Activated naive CD8-positive, alpha-beta T cell (primary cell): ENCODE results near the gene TMC6.
A peak's percentile ranks its signal among the peaks of the same experiment; 100 is the strongest.
"Not testable (repeated sequence)": the region's sequence is repeated elsewhere in the genome, so short reads cannot be mapped to it uniquely, and the experiment has no call there.

Source experiments
- H3K27ac Mint-ChIP-seq: one replicate; pipeline ENCODE4 v1.8.0; 2021; ENCODE audit warnings: mixed read lengths
- H3K27me3 Mint-ChIP-seq: one replicate; pipeline ENCODE4 v1.8.0; 2021; ENCODE audit warnings: mixed read lengths
- H3K36me3 Mint-ChIP-seq: one replicate; pipeline ENCODE4 v1.8.0; 2021; ENCODE audit warnings: mixed read lengths
- H3K4me1 Mint-ChIP-seq: one replicate; pipeline ENCODE4 v1.8.0; 2021; ENCODE audit warnings: low read depth, mixed read lengths
- H3K4me3 Mint-ChIP-seq: one replicate; pipeline ENCODE4 v1.8.0; 2021; ENCODE audit warnings: mild to moderate bottlenecking, mixed read lengths
- H3K9me3 Mint-ChIP-seq: one replicate; pipeline ENCODE4 v1.8.0; 2021; ENCODE audit warnings: low read depth, mixed read lengths

Gene TMC6

GRCh38 chr17:78143214-78144146 lies 14.9 kb upstream of the TMC6 start:
- Mint-ChIP-seq H3K36me3 (no peaks in the 10 kb centered on the region), H3K27me3 (no peaks in the 10 kb centered on the region), H3K4me1 (peaks cover 47% of the 10 kb centered on the region), H3K27ac (peak overlapping the region; percentile 41), H3K9me3 (no peaks in the 10 kb centered on the region), H3K4me3 (no peak overlapping the region)

- H3K27ac Mint-ChIP-seq: peak overlapping the region; percentile 34
- H3K36me3 Mint-ChIP-seq: peaks cover under 1% of the 10 kb centered on the region
- no peaks in the 10 kb centered on the region for H3K9me3 Mint-ChIP-seq
- H3K4me1 Mint-ChIP-seq: peaks cover 49% of the 10 kb centered on the region
- no peaks in the 10 kb centered on the region for H3K27me3 Mint-ChIP-seq
- no peak overlapping the region for H3K4me3 Mint-ChIP-seq
Observed at GRCh38 chr17:78142119-78142861, 13.7 kb upstream of the TMC6 start.

GRCh38 chr17:78141437-78142118 lies 13.0 kb upstream of the TMC6 start:
- no peak overlapping the region for H3K27ac Mint-ChIP-seq
- peaks cover 55% of the 10 kb centered on the region for H3K4me1 Mint-ChIP-seq
- no peaks in the 10 kb centered on the region for H3K27me3 Mint-ChIP-seq
- no peak overlapping the region for H3K4me3 Mint-ChIP-seq
- H3K9me3 Mint-ChIP-seq: no peaks in the 10 kb centered on the region
- H3K36me3 Mint-ChIP-seq: peaks cover 3% of the 10 kb centered on the region

- H3K4me3 Mint-ChIP-seq: peak overlapping the region; percentile 54
- H3K27ac Mint-ChIP-seq: peak overlapping the region; percentile 77
- H3K4me1 Mint-ChIP-seq: peaks cover 64% of the 10 kb centered on the region
- peaks cover 7% of the 10 kb centered on the region for H3K36me3 Mint-ChIP-seq
- H3K27me3 Mint-ChIP-seq: no peaks in the 10 kb centered on the region
- H3K9me3 Mint-ChIP-seq: no peaks in the 10 kb centered on the region
Observed at GRCh38 chr17:78140169-78141051, 11.9 kb upstream of the TMC6 start.

- not testable (repeated sequence) for H3K9me3 Mint-ChIP-seq, H3K27me3 Mint-ChIP-seq, H3K36me3 Mint-ChIP-seq
- Mint-ChIP-seq H3K27ac (peak overlapping the region; percentile 77), H3K4me1 (peaks cover 65% of the 10 kb centered on the region), H3K4me3 (peak overlapping the region; percentile 54)
Observed at GRCh38 chr17:78139861-78140168, 11.3 kb upstream of the TMC6 start.

GRCh38 chr17:78138204-78139060 lies 9.9 kb upstream of the TMC6 start:
- Mint-ChIP-seq H3K27ac (peak overlapping the region; percentile 22), H3K27me3 (no peaks in the 10 kb centered on the region), H3K36me3 (peaks cover 13% of the 10 kb centered on the region), H3K4me1 (peaks cover 69% of the 10 kb centered on the region), H3K9me3 (no peaks in the 10 kb centered on the region), H3K4me3 (no peak overlapping the region)

- Mint-ChIP-seq H3K4me3 (no peak overlapping the region), H3K36me3 (peaks cover 13% of the 10 kb centered on the region), H3K27ac (peak overlapping the region; percentile 78), H3K9me3 (no peaks in the 10 kb centered on the region), H3K27me3 (no peaks in the 10 kb centered on the region), H3K4me1 (peaks cover 73% of the 10 kb centered on the region)
Observed at GRCh38 chr17:78137392-78138203, 9.0 kb upstream of the TMC6 start.

- H3K4me3 Mint-ChIP-seq: peak overlapping the region; percentile 38
- H3K36me3 Mint-ChIP-seq: peaks cover 13% of the 10 kb centered on the region
- no peaks in the 10 kb centered on the region for H3K27me3 Mint-ChIP-seq
- peak overlapping the region; percentile 77 for H3K27ac Mint-ChIP-seq
- peaks cover 63% of the 10 kb centered on the region for H3K4me1 Mint-ChIP-seq
- no peaks in the 10 kb centered on the region for H3K9me3 Mint-ChIP-seq
Observed at GRCh38 chr17:78135858-78136500, 7.4 kb upstream of the TMC6 start.

- Mint-ChIP-seq H3K27ac (no peak overlapping the region), H3K4me3 (no peak overlapping the region), H3K27me3 (no peaks in the 10 kb centered on the region), H3K9me3 (no peaks in the 10 kb centered on the region), H3K4me1 (peaks cover 65% of the 10 kb centered on the region), H3K36me3 (peaks cover 13% of the 10 kb centered on the region)
Observed at GRCh38 chr17:78134899-78135385, 6.4 kb upstream of the TMC6 start.

- H3K9me3 Mint-ChIP-seq: no peaks in the 10 kb centered on the region
- no peaks in the 10 kb centered on the region for H3K27me3 Mint-ChIP-seq
- peaks cover 13% of the 10 kb centered on the region for H3K36me3 Mint-ChIP-seq
- H3K4me3 Mint-ChIP-seq: peak overlapping the region; percentile 80
- H3K4me1 Mint-ChIP-seq: peaks cover 69% of the 10 kb centered on the region
- H3K27ac Mint-ChIP-seq: peak overlapping the region; percentile 75
Observed at GRCh38 chr17:78133971-78134898, 5.7 kb upstream of the TMC6 start.

GRCh38 chr17:78133179-78133951 lies 4.8 kb upstream of the TMC6 start:
- H3K27ac Mint-ChIP-seq: peak overlapping the region; percentile 75
- no peaks in the 10 kb centered on the region for H3K27me3 Mint-ChIP-seq
- peak overlapping the region; percentile 80 for H3K4me3 Mint-ChIP-seq
- H3K36me3 Mint-ChIP-seq: peaks cover 13% of the 10 kb centered on the region
- no peaks in the 10 kb centered on the region for H3K9me3 Mint-ChIP-seq
- peaks cover 67% of the 10 kb centered on the region for H3K4me1 Mint-ChIP-seq
